Measurements from ENCODE around the gene ANKMY1. TPM values are rescaled to one million over a fixed set of nuclear protein-coding genes. Genes with fewer than 3 reads are reported as not detected.

Gene ANKMY1
- total RNA-seq, 1 experiment from 2014 or later = 30.8 TPM

DNA sequence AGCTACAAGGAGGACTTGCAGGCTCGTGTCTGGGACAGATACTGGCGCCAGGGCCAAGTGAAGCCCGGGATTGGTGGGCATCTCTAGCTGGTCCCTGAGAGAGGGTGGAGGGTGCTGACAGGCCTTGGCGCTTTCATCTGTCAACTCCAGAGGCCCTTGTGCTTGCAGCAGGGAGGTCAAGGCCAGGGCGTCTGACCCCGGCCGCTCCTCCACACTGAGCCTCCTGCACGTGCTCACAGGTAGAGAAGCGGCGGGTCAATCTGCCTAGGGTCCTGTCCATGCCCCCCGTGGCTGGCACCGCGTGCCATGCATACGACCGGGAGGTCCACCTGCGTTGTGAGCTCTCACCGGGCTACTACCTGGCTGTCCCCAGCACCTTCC, 38.3 kb upstream of the ANKMY1 start:
- Histone ChIP-seq H2AFZ (ENCODE audit: low read length) (no peak overlapping the region), H3K36me3 (ENCODE audit: insufficient read depth, low read length) (no peaks in the 10 kb centered on the region), H3K27me3 (ENCODE audit: low read length) (no peaks in the 10 kb centered on the region), H3K27ac (ENCODE audit: low read length) (no peak overlapping the region), H4K20me1 (ENCODE audit: insufficient read depth, low read depth, low read length) (0 out of 2 replicates have a peak, but pooled peaks cover 11% of the 10 kb centered on the region), H3K9ac (ENCODE audit: low read length) (no peak overlapping the region), H3K9me3 (ENCODE audit: low read length) (no peaks in the 10 kb centered on the region), H3K4me3 (ENCODE audit: low read length) (no peak overlapping the region), H3K9me2 (replicated peaks; ENCODE audit: insufficient read depth, low read length) (no peaks in the 10 kb centered on the region), H3K79me2 (ENCODE audit: low read length) (peaks cover 17% of the 10 kb centered on the region), H3K4me1 (ENCODE audit: low read length) (no peaks in the 10 kb centered on the region), H3K4me2 (ENCODE audit: low read depth, low read length, poor library complexity, severe bottlenecking) (no peak overlapping the region)
- no peak for DNase-seq

DNA sequence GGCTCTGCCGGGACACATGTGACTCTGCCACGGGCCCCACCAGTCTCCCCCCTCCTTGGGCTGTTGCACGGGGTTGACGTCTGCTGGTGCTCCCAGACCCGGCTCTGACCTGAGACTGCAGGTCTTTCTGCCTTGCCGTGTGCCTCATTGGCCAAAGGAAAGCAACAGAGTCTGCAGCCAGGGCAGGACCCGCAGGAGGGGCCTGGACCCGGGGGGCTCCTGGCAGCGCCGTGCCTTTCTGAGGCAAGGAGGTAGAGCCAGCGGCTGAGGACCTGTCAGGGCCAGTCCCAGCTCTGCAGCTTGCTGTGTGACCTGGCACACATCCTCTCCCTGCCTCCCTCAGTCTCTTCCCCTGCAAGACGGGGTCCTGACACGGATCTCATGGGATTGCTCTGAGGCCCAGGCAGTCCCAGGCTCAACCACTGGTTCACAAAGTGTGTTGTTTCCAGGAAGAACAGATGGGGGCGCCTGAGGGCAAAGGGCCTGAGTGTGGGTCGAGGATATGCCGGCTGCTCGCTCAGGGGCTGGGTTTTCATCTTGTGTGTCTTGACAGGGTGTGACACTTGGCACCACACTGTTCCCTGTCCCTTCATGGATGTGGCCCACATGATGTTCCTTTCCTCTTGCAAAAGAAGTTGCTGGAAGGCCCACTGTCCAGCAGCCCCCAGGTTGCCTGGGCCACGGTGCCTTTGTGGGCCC, 37.7 kb upstream of the ANKMY1 start:
- H3K27ac ChIP-seq (ENCODE audit: low read length) = no peak overlapping the region
- H3K27me3 ChIP-seq (ENCODE audit: low read length) = no peaks in the 10 kb centered on the region
- H3K4me3 ChIP-seq (ENCODE audit: low read length) = no peak overlapping the region
- H3K36me3 ChIP-seq (ENCODE audit: insufficient read depth, low read length) = no peaks in the 10 kb centered on the region
- peak; percentile 70 for DNase-seq
- 0 out of 2 replicates have a peak, but pooled peaks cover 11% of the 10 kb centered on the region for H4K20me1 ChIP-seq (ENCODE audit: insufficient read depth, low read depth, low read length)
- H3K4me2 ChIP-seq (ENCODE audit: low read depth, low read length, poor library complexity, severe bottlenecking) = no peak overlapping the region
- H3K9ac ChIP-seq (ENCODE audit: low read length) = no peak overlapping the region
- peaks cover 22% of the 10 kb centered on the region for H3K79me2 ChIP-seq (ENCODE audit: low read length)
- H3K4me1 ChIP-seq (ENCODE audit: low read length) = no peaks in the 10 kb centered on the region
- no peaks in the 10 kb centered on the region for H3K9me2 ChIP-seq (replicated peaks; ENCODE audit: insufficient read depth, low read length)
- H2AFZ ChIP-seq (ENCODE audit: low read length) = no peak overlapping the region
- H3K9me3 ChIP-seq (ENCODE audit: low read length) = no peaks in the 10 kb centered on the region

DNA sequence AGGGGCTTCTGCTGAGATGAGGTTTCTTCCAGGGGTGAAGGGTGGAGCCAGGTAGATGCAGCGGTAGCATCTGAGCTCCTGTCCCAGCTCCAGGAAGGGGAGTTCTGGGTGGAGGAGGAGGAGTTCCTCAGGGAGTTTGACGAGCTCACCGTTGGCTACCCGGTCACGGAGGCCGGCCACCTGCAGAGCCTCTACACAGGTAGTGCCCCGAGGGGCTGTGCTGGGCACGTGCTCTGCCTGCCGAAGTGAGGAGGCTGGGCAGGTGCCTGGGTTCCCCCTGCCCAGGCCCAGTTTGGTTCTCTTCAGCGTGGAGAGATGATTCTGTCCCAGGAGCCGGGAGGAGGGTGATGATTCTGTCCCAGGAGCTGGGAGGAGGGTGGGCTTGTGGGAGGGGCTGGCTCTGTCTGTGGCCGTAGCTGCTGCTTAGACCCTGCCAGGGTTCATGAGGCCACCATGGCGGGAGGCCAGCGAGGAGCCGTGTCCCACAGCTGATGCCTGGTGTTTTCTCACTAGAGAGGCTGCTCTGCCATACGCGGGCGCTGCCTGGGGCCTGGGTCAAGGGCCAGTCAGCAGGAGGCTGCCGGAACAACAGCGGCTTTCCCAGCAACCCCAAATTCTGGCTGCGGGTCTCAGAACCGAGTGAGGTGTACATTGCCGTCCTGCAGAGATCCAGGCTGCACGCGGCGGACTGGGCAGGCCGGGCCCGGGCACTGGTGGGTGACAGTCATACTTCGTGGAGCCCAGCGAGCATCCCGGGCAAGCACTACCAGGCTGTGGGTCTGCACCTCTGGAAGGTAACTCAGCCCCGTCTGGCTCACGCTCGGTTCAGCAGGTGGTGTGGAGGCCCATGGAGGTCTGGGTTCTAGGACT, 37.0 kb upstream of the ANKMY1 start:
- Histone ChIP-seq H3K9me3 (ENCODE audit: low read length) (no peaks in the 10 kb centered on the region), H2AFZ (ENCODE audit: low read length) (no peak overlapping the region), H3K4me3 (ENCODE audit: low read length) (no peak overlapping the region), H3K9ac (ENCODE audit: low read length) (no peak overlapping the region), H3K9me2 (replicated peaks; ENCODE audit: insufficient read depth, low read length) (no peaks in the 10 kb centered on the region), H3K4me1 (ENCODE audit: low read length) (no peaks in the 10 kb centered on the region), H3K27me3 (ENCODE audit: low read length) (no peaks in the 10 kb centered on the region), H4K20me1 (ENCODE audit: insufficient read depth, low read depth, low read length) (0 out of 2 replicates have a peak, but pooled peaks cover 11% of the 10 kb centered on the region), H3K79me2 (ENCODE audit: low read length) (peaks cover 30% of the 10 kb centered on the region), H3K4me2 (ENCODE audit: low read depth, low read length, poor library complexity, severe bottlenecking) (no peak overlapping the region), H3K36me3 (ENCODE audit: insufficient read depth, low read length) (no peaks in the 10 kb centered on the region), H3K27ac (ENCODE audit: low read length) (no peak overlapping the region)
- DNase-seq = no peak

DNA sequence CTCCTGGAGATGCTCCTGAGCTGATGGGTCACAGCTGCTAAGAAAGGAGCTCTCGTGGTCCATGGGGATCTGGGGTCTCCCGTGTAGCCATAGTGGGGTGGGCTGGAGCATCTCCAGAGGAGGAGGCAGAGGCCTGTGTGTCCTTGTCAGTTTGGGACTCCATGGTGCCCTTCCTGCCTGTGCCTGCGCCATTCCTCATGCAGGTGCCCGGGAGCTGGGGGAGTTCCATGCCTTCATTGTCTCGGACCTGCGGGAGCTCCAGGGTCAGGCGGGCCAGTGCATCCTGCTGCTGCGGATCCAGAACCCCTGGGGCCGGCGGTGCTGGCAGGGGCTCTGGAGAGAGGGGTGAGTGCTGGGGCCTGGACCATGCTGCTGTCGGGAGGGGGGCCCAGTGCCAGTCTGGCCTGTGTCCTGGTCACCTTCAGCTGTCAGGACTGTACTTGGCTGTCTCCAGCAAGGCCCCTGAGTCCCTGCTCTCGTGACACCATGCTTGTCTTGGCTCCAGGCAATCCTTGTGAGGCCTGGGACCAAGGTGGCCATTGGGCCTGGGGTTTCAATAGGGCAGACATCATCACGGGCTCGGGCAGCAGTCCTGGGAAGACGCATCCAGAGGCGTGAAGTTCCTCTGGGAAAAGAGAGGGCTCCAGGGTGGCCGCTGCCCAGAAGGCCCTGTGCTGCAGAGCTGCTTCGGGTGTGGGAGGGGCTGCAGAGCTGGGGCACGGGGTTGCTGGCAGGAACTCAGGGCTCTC, 36.1 kb upstream of the ANKMY1 start:
- no peak for DNase-seq
- H3K36me3 ChIP-seq (ENCODE audit: insufficient read depth, low read length) = no peaks in the 10 kb centered on the region
- no peak overlapping the region for H3K9ac ChIP-seq (ENCODE audit: low read length)
- no peak overlapping the region for H3K27ac ChIP-seq (ENCODE audit: low read length)
- no peak overlapping the region for H2AFZ ChIP-seq (ENCODE audit: low read length)
- no peak overlapping the region for H3K4me2 ChIP-seq (ENCODE audit: low read depth, low read length, poor library complexity, severe bottlenecking)
- no peaks in the 10 kb centered on the region for H3K4me1 ChIP-seq (ENCODE audit: low read length)
- H4K20me1 ChIP-seq (ENCODE audit: insufficient read depth, low read depth, low read length) = 0 out of 2 replicates have a peak, but pooled peaks cover 11% of the 10 kb centered on the region
- no peaks in the 10 kb centered on the region for H3K9me3 ChIP-seq (ENCODE audit: low read length)
- H3K27me3 ChIP-seq (ENCODE audit: low read length) = no peaks in the 10 kb centered on the region
- H3K79me2 ChIP-seq (ENCODE audit: low read length) = peaks cover 39% of the 10 kb centered on the region
- H3K9me2 ChIP-seq (replicated peaks; ENCODE audit: insufficient read depth, low read length) = no peaks in the 10 kb centered on the region
- no peak overlapping the region for H3K4me3 ChIP-seq (ENCODE audit: low read length)

DNA sequence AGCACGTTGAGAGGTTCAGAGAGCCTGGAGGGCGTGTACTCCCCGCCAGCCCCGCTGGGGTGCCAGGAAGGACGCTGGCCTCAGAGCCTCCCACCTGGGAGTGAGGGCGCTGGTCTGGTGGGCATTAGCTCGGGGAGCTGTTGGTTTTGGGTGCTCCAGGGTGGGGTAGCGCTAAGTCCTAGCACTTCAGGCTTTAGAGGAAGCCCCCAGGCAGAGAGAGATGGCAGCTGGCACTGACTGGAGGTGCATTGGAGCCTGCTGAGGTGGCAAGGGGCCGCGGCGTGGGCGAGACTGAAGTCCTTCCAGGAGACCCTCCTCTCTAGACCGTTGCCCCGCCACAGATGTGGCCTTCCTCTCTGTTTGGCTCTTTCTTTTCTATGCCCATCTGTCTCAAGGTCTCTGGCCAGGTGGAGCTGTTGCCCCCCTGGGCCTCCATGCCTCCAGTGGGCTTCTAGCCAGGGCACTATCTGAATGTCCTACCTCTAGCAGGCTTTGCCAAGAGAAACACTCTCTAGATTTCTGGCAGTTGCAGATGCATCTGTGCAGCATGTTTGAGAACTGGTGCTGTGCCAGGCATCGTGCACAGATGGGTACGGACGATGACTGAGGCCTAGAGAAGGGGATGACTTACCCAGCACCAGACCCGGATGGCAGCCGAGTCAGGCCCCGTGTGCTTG, 35.4 kb upstream of the ANKMY1 start:
- DNase-seq = no peak
- Histone ChIP-seq H3K4me1 (ENCODE audit: low read length) (peaks cover 6% of the 10 kb centered on the region), H3K9me3 (ENCODE audit: low read length) (no peaks in the 10 kb centered on the region), H3K27me3 (ENCODE audit: low read length) (no peaks in the 10 kb centered on the region), H4K20me1 (ENCODE audit: insufficient read depth, low read depth, low read length) (peaks cover 18% of the 10 kb centered on the region; the same call in 1 of the 2 replicates), H3K9me2 (replicated peaks; ENCODE audit: insufficient read depth, low read length) (no peaks in the 10 kb centered on the region), H3K9ac (ENCODE audit: low read length) (no peak overlapping the region), H3K4me3 (ENCODE audit: low read length) (no peak overlapping the region), H3K27ac (ENCODE audit: low read length) (no peak overlapping the region), H3K4me2 (ENCODE audit: low read depth, low read length, poor library complexity, severe bottlenecking) (no peak overlapping the region), H2AFZ (ENCODE audit: low read length) (no peak overlapping the region), H3K36me3 (ENCODE audit: insufficient read depth, low read length) (no peaks in the 10 kb centered on the region), H3K79me2 (ENCODE audit: low read length) (peaks cover 46% of the 10 kb centered on the region)

DNA sequence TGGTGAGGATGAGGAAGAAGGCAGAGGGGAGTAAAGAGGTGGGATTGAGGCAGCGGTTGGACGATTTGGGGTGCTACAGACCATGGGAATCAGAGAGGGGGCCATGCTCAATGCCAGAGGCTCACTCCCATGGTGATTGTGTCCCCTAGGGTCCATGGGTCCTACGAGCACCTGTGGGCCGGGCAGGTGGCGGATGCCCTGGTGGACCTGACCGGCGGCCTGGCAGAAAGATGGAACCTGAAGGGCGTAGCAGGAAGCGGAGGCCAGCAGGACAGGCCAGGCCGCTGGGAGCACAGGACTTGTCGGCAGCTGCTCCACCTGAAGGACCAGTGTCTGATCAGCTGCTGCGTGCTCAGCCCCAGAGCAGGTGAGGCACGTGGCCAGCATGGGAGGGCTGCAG, 34.0 kb upstream of the ANKMY1 start:
- H3K36me3 ChIP-seq (ENCODE audit: insufficient read depth, low read length) = no peaks in the 10 kb centered on the region
- peaks cover 32% of the 10 kb centered on the region; the same call in 1 of the 2 replicates for H4K20me1 ChIP-seq (ENCODE audit: insufficient read depth, low read depth, low read length)
- H3K79me2 ChIP-seq (ENCODE audit: low read length) = peaks cover 59% of the 10 kb centered on the region

DNA sequence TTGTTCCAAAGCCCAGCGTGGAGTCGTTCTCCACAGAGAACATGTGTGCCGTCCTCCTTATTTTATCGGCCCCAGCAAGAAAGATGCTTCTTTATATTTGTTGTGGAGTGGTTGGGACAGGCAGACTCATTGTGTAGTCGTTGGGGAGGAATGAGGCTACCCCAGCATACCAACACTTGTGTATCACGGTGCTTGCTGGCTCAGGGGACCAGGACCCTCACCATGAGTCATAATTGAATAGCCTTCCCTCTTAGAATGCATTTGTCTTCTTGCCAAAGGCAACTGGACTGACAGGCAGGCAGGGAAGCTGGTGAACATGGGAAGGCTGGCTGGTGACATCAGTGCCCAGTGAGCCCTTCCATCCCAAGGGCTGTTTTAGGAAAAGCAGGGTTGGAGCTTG, 33.4 kb upstream of the ANKMY1 start:
- no peaks in the 10 kb centered on the region for H3K27me3 ChIP-seq (ENCODE audit: low read length)
- H3K9me3 ChIP-seq (ENCODE audit: low read length) = no peaks in the 10 kb centered on the region
- H3K4me1 ChIP-seq (ENCODE audit: low read length) = peaks cover 17% of the 10 kb centered on the region
- H3K79me2 ChIP-seq (ENCODE audit: low read length) = peaks cover 60% of the 10 kb centered on the region
- H3K9me2 ChIP-seq (replicated peaks; ENCODE audit: insufficient read depth, low read length) = no peaks in the 10 kb centered on the region
- no peaks in the 10 kb centered on the region for H3K36me3 ChIP-seq (ENCODE audit: insufficient read depth, low read length)
- H3K27ac ChIP-seq (ENCODE audit: low read length) = no peak overlapping the region
- DNase-seq = no peak
- peaks cover 32% of the 10 kb centered on the region; the same call in 1 of the 2 replicates for H4K20me1 ChIP-seq (ENCODE audit: insufficient read depth, low read depth, low read length)
- H3K4me3 ChIP-seq (ENCODE audit: low read length) = no peak overlapping the region
- H3K4me2 ChIP-seq (ENCODE audit: low read depth, low read length, poor library complexity, severe bottlenecking) = no peak overlapping the region
- H3K9ac ChIP-seq (ENCODE audit: low read length) = no peak overlapping the region
- H2AFZ ChIP-seq (ENCODE audit: low read length) = no peak overlapping the region

More for the DNA sequence above, 34.0 kb upstream of the ANKMY1 start:
- H3K4me3 ChIP-seq (ENCODE audit: low read length) = no peak overlapping the region
- no peaks in the 10 kb centered on the region for H3K9me3 ChIP-seq (ENCODE audit: low read length)
- H3K27ac ChIP-seq (ENCODE audit: low read length) = no peak overlapping the region
- DNase-seq = no peak
- peaks cover 17% of the 10 kb centered on the region for H3K4me1 ChIP-seq (ENCODE audit: low read length)
- H3K27me3 ChIP-seq (ENCODE audit: low read length) = no peaks in the 10 kb centered on the region
- H2AFZ ChIP-seq (ENCODE audit: low read length) = no peak overlapping the region
- H3K4me2 ChIP-seq (ENCODE audit: low read depth, low read length, poor library complexity, severe bottlenecking) = no peak overlapping the region
- H3K9me2 ChIP-seq (replicated peaks; ENCODE audit: insufficient read depth, low read length) = no peaks in the 10 kb centered on the region
- H3K9ac ChIP-seq (ENCODE audit: low read length) = no peak overlapping the region

Measured in Karpas-422 (cell line).